Thyroid gland (tissue), 4 donors: ENCODE results near the gene SREBF2. TPM values are rescaled to one million over a fixed set of nuclear protein-coding genes. Genes with fewer than 3 reads are reported as not detected.

Experiments used
- DNase-seq, 2 donors: peaks; one replicate each; pipeline ENCODE4 v3.0.0-alpha.2; 2019
- H3K27ac ChIP-seq, 3 donors: fragments of 200-600 bp; sonication (generic); 1 replicate in 2 of 3; 2 replicates in 1 of 3; pipeline ENCODE4 v1.5.1; 2016 to 2019; ENCODE audit warnings: mild to moderate bottlenecking in 1 of 3, moderate library complexity in 1 of 3
- H3K27me3 ChIP-seq: fragments of 200-600 bp; sonication (generic); one replicate; pipeline ENCODE4 v1.5.1; 2019
- H3K36me3 ChIP-seq, 2 donors: fragments of 200-600 bp; sonication (generic); one replicate each; pipeline ENCODE4 v1.5.1; 2016 to 2019
- H3K4me1 ChIP-seq, 2 donors: fragments of 200-600 bp; sonication (generic); one replicate each; pipeline ENCODE4 v1.5.1; 2017 to 2019
- H3K4me3 ChIP-seq, 3 donors: fragments of 200-600 bp; sonication (generic); replicated peaks in 1 of 3; 1 replicate in 2 of 3; 2 replicates in 1 of 3; pipeline ENCODE4 v1.5.1; 2016; ENCODE audit warnings: mild to moderate bottlenecking in 1 of 3
- H3K9me3 ChIP-seq: fragments of 200-600 bp; sonication (generic); one replicate; pipeline ENCODE4 v1.5.1; 2017
- POLR2A ChIP-seq, 2 donors: fragments of 450-650 bp; IDR thresholded peaks; one replicate each; pipeline ENCODE4 v1.6.1; 2017; ENCODE audit warnings: antibody characterized with exemption in 2 of 2, mild to moderate bottlenecking in 2 of 2, moderate library complexity in 1 of 2
- WGBS, 2 donors: methylation state at CpG; one replicate each; pipeline ENCODE4 v1.1.5; 2017; 5-methylcytosine and 5-hydroxymethylcytosine counted together
- intact Hi-C: fragments of 100-400 bp; cut with DNase I; formaldehyde crosslinking; loops from one replicate; pipeline ENCODE4 v1.15.1; 2023
- total RNA-seq, 4 donors: library from RNA; depleted of rRNA; stranded (reverse); fragments of >200 nt; gene quantifications; one replicate each; pipeline ENCODE4 v1.2.3, GENCODE V29; 2016
- TF ChIP-seq, protein P1 (sequence below), 6 experiments: fragments of 200-600 bp in 3 of 6; fragments of 450-650 bp in 3 of 6; sonication (generic) in 3 of 6; IDR thresholded peaks; one replicate each; pipeline ENCODE4 v1.5.1; 2016 to 2019; ENCODE audit warnings: antibody characterized with exemption in 6 of 6, mild to moderate bottlenecking in 2 of 6, inconsistent platforms in 1 of 6, moderate library complexity in 1 of 6

SREBF2 gene
- total RNA-seq, 4 donors from 2014 or later = 34.4 to 91.8 (median 63.7) TPM

- Histone ChIP-seq H3K27ac (no peak overlapping the region), H3K9me3 (no peaks in the 10 kb centered on the region), H3K27me3 (peaks cover under 1% of the 10 kb centered on the region), H3K36me3 (peaks cover 29 to 35% of the 10 kb centered on the region in 2 donors), H3K4me1 (peaks cover 2 to 11% of the 10 kb centered on the region in 2 donors), H3K4me3 (no peak overlapping the region)
- TF ChIP-seq, protein P1, sequence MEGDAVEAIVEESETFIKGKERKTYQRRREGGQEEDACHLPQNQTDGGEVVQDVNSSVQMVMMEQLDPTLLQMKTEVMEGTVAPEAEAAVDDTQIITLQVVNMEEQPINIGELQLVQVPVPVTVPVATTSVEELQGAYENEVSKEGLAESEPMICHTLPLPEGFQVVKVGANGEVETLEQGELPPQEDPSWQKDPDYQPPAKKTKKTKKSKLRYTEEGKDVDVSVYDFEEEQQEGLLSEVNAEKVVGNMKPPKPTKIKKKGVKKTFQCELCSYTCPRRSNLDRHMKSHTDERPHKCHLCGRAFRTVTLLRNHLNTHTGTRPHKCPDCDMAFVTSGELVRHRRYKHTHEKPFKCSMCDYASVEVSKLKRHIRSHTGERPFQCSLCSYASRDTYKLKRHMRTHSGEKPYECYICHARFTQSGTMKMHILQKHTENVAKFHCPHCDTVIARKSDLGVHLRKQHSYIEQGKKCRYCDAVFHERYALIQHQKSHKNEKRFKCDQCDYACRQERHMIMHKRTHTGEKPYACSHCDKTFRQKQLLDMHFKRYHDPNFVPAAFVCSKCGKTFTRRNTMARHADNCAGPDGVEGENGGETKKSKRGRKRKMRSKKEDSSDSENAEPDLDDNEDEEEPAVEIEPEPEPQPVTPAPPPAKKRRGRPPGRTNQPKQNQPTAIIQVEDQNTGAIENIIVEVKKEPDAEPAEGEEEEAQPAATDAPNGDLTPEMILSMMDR (IDR thresholded peaks at IDR 0.05) = no peak
- TF ChIP-seq POLR2A (IDR thresholded peaks at IDR 0.05) = no peak
- 86 to 94% methylated on average over 19 to 23 of the region's 23 CpGs for WGBS, 2 donors
- intact Hi-C loops = no loop called here
- no peak for DNase-seq
These were observed 72.7 kb downstream of the SREBF2 start for GRCh38 chr22:41905411-41906202.

DNA sequence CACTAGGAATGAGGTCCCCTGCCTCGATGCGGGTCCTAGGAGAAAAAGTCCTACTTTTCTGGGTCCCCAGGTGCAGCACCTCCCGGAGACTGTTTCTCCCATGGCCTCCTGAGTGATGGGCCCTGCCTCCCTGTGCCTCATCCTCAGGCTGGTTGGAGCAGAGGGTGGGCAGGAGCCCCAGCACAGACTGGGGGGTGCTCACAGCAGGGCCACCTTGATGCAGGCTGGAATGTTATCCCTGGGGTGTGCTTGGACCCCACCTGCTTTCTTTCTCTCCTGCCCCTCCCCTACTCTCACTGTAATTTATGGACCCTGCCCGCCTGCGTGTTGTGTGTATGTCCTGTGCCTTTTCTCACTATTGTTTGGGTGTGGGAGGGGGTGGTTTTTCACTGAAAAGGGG is 73.9 kb downstream of the SREBF2 start:
- Histone ChIP-seq H3K4me3 (no peak overlapping the region), H3K27ac (no peak overlapping the region), H3K36me3 (peaks cover 26 to 30% of the 10 kb centered on the region in 2 donors), H3K9me3 (no peaks in the 10 kb centered on the region), H3K27me3 (peaks cover 13% of the 10 kb centered on the region), H3K4me1 (peaks cover 9 to 18% of the 10 kb centered on the region in 2 donors)
- WGBS, 2 donors = 97 to 100% methylated on average over 4 to 5 of the region's 5 CpGs
- DNase-seq = no peak
- TF ChIP-seq, protein P1 (IDR thresholded peaks at IDR 0.05) = no peak
- TF ChIP-seq POLR2A (IDR thresholded peaks at IDR 0.05) = no peak
- intact Hi-C loops = no loop called here

- H3K27me3 ChIP-seq = peaks cover 20% of the 10 kb centered on the region
- no peak overlapping the region for H3K27ac ChIP-seq
- no peaks in the 10 kb centered on the region for H3K9me3 ChIP-seq
- H3K36me3 ChIP-seq = peaks cover 23 to 26% of the 10 kb centered on the region in 2 donors
- no peak for DNase-seq
- peaks cover 9 to 18% of the 10 kb centered on the region in 2 donors for H3K4me1 ChIP-seq
- WGBS, 2 donors = 87 to 92% methylated on average over 6 to 10 of the region's 10 CpGs
- H3K4me3 ChIP-seq = no peak overlapping the region
- TF ChIP-seq POLR2A (IDR thresholded peaks at IDR 0.05) = no peak
- TF ChIP-seq, protein P1 (IDR thresholded peaks at IDR 0.05) = no peak
- intact Hi-C loops = no loop called here
These were observed 74.8 kb downstream of the SREBF2 start for GRCh38 chr22:41907436-41908401.

DNA sequence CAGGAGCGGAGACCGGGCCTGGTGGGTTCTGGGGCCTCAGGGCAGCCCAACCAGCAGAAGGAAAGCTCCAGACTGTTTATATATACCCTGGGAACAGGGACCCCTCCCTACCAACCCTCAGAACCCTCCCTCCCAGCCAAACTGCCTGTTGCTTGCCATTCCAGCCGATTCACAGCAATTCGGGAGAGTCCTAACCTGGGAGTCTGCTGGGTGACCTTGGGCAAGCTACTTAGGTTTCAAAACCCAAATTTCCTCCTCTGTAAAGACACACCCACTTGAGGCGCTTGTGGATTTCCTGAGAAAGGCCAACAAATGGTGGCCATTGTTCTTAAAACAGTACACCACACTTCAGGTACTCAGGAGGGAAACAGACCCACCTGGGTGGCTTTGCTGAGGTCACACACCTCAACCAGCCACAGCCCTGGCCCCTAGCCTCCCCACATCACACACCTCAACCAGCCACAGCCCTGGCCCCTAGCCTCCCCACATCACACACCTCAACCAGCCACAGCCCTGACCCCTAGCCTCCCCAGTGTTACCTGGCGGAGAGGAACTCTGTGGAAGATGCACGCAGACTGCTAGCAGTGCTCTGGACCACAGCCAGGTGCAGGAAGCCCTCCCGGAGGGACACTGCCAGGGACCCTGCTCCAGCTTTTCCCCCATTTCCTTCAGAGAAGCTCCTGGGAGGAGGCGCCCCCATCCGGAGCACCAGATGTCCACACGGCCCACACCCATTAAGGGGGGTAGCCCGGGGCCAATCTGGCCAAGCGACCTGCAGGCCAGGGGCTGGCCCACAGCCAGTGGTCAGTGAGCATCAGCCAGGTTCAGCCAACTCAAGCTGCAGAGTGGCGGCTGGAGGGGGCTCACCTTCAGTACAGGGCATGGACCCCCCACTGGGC is 75.8 kb downstream of the SREBF2 start:
- WGBS, 2 donors = 82 to 85% methylated on average over 8 of the region's 14 CpGs
- Histone ChIP-seq H3K4me1 (peaks cover 9 to 18% of the 10 kb centered on the region in 2 donors), H3K36me3 (peaks cover 14 to 21% of the 10 kb centered on the region in 2 donors), H3K4me3 (no peak overlapping the region), H3K27ac (no peak overlapping the region), H3K27me3 (peaks cover 20% of the 10 kb centered on the region), H3K9me3 (no peaks in the 10 kb centered on the region)
- TF ChIP-seq POLR2A (IDR thresholded peaks at IDR 0.05) = no peak
- TF ChIP-seq, protein P1 (IDR thresholded peaks at IDR 0.05) = no peak
- no peak for DNase-seq
- intact Hi-C loops = no loop called here
